ENCODE data around the gene ARSG.

The ARSG gene

GRCh38 chr17:68379692-68380677 is 88.7 kb downstream of the ARSG start:
- DNase-seq: no peak

- DNase-seq: no peak
These were observed 90.0 kb downstream of the ARSG start for GRCh38 chr17:68381076-68381900.

GRCh38 chr17:68382582-68383085 is 91.3 kb downstream of the ARSG start:
- DNase-seq: no peak

- no peak for DNase-seq
These were observed 91.8 kb downstream of the ARSG start for GRCh38 chr17:68383120-68383442.

DNA sequence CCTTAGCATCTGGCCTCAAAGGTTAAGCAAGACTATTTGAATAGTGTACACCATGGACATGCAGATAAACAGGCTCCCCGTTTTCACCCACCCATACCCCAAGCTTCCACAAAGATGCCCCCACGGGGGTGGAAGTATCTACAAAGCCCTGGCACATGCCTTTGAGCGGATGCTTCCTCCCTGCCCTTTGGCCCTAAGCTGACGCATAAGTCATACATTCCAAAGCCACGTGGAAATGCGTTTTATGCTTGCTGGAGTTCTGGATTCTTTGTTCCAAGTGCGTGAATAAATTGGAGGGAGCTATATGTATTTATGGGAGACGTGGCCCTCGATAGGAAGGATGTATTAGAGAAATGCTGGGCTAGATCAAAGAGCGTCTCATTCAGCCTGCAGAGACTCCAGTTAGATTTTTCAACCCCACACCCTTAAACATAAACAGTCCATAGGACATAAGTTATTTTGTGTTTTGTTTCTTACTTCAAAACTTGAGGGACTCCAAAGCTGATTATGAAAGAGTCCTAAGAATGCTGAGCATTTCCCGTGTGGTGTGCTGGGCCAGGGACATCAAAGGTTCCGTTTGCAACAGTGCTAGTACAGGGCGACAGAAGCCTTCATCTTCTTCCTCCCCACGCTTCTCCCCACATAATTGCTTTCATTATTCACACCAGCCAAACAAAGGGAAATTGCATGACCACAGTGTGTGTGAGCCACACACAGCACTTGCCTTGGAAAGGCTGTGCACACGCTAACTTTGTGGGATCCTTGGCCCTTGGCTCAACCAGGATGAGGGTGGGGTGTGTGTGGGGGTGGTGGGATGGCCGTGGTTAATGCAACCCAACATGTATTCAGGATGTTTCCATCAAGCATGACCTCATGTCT is 92.4 kb downstream of the ARSG start:
- DNase-seq: no peak

DNA sequence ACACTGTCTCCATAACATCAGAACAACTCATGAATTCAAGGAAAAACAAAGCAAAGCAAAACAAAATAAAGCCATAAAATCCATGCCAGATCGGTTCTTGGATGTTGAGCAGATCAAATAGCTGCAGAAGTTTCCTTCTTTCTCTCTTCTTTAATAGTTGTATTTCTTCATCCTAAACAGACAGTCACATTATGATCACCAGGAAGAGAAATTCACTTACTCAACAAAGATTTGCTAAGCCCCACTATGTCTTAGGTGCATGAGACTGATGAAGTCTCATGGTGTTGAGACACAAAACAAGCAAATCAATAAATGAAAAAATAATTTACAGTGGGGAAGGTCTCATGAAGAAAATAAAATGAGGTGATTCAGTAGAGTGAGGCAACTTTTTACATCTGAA is 93.2 kb downstream of the ARSG start:
- DNase-seq: no peak

DNA sequence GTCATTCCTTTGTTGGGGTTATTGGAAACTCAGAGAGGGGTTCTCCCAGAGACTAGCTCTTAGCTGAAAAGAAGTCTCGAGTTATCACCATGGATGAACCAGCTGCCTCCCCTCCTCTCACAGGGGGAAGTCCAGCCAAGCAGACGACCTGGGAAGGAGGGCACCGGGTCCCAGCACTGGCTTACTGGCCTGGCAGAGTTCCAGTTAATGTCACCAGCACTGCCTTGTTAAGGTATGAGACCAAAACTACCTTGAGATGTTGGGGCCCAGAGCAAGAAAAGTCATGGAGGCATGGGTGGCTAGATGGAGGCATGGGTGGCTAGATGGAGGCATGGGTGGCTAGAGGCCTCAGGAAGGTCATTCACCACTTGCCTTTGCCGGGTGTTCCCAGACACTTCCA is 93.6 kb downstream of the ARSG start:
- no peak for DNase-seq

GRCh38 chr17:68385490-68386215 is 94.4 kb downstream of the ARSG start:
- no peak for DNase-seq

GRCh38 chr17:68387435-68388218 is 96.3 kb downstream of the ARSG start:
- no peak for DNase-seq

GRCh38 chr17:68389041-68389440 is 97.7 kb downstream of the ARSG start:
- DNase-seq: no peak

DNA sequence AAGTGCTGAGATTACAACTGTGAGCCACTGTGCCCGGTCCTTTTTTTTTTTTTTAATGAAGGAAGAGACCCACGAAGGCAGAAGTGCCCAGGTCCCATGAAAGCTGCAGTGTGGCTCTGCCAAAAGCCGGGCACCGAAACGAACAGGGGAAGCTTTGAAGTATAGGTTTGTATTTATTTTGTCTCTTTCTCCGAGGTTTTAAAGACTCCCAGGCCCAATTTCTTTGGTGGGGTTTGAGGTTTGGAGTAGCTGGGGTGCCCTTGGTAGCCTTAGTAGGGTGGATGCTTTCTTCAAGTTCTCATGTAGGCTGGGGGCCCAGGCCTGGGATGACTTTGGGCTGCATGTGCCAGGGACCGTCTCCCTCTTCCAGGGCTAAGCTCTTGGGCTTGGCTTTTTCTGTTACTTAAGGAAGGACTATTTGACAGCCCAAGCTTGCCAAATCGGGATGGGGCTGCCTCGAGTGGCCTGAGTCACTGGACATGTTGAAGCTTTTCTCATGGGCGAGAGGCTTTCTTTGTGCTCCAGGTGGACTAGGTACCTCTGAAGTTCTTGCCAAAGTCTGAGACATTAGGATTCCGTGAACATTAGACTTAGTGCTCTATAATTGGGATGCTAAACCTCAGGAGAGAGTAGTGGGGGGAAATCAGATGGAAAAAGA is 99.7 kb downstream of the ARSG start:
- no peak for DNase-seq

DNA sequence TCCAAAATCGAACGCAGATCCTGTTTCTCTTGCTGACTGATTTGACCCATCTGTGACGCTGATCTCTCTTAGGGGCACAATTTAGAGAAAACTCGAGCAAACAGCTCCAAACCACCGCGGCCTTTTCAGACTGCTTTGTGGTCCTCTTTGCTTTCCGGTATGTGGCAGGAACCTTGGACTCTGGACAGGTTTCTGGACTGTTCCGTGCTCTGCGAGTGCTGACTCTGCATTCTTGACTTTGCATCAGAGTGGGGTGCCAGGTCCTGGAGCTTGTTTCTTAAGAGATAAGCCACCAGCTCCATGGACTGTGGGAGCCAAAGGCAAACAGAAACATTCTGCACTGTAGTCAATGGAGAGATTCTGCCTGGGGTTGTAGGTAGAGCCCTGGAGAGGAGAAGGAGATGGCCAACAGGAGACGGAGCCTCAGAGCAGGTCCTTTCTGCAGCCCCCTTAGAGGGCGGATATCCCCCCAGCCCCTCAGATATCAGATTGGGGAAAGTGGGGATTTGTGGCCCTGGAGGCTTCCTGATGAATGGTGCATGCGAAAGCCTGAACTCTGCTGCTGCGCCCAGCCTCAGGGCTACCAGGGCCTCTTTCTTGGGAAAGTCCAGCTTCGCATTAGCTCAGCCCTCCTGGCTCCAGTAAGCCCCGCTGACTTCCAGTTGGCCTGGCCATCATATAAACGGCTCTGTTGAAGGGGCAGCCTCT is 100.4 kb downstream of the ARSG start:
- DNase-seq: no peak

- DNase-seq: no peak
These were observed 103.5 kb downstream of the ARSG start for GRCh38 chr17:68394608-68395331.

DNA sequence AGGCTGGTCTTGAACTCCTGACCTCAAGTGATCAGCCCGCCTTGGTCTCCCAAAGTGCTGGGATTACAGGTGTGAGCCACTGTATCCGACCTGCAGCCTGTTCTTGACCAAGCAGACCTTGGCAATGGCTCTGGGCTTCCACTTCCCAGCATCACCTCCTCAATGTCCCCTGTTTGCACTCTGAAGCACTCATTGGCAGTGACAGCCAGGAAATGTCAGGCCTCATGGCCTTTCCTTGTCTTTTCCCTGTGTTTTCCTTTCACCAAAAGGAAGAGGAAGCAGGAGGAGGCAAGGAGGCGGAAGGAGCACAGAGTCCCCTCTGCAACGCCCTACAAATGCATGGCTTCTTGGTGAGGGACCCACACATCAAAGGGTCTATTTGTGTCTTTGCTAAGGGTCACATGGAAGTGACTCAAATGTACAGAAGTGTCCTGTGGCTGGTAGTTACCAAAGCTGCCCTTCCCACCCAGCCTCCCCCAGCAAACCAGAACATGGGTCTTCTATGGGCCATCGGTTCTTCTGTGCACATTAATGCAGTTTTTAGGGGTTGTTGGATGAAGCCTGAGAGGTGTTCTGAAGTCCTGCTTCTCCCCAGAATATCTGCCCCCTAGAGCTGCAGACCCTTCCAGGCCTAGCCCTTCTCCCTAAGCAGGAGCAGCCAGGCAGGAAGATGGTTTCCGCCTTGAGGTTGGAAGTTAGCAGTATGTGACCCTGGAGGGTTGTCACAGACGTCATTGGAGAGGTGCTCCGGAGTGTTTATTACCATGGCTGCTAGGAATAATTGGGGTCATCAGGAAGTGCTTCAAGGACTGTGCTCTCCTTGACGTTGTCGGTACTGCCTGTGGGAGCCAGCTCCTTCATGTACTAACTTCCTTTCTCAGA is 105.2 kb downstream of the ARSG start:
- no peak for DNase-seq

DNA sequence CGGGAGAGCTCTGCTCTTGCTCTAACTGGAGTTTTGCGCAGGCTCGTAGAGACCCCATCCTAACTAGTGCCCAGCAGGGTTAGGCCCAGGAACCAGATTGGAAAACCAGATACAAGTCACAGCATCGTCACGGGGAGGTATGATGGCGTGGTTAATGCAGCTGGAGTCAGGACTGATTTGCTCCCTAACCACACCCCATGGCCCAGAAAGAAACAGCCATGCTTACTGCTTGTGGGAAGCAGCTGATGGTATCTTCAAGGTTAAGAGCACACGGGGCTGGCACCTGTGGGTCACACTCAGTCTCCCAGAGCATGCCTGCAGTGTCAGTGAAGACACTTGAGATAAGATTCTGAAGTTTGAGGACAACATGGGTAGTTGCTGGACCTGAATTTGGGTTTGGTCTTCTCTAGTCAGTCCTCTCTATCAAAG is 105.8 kb downstream of the ARSG start:
- DNase-seq: no peak

DNA sequence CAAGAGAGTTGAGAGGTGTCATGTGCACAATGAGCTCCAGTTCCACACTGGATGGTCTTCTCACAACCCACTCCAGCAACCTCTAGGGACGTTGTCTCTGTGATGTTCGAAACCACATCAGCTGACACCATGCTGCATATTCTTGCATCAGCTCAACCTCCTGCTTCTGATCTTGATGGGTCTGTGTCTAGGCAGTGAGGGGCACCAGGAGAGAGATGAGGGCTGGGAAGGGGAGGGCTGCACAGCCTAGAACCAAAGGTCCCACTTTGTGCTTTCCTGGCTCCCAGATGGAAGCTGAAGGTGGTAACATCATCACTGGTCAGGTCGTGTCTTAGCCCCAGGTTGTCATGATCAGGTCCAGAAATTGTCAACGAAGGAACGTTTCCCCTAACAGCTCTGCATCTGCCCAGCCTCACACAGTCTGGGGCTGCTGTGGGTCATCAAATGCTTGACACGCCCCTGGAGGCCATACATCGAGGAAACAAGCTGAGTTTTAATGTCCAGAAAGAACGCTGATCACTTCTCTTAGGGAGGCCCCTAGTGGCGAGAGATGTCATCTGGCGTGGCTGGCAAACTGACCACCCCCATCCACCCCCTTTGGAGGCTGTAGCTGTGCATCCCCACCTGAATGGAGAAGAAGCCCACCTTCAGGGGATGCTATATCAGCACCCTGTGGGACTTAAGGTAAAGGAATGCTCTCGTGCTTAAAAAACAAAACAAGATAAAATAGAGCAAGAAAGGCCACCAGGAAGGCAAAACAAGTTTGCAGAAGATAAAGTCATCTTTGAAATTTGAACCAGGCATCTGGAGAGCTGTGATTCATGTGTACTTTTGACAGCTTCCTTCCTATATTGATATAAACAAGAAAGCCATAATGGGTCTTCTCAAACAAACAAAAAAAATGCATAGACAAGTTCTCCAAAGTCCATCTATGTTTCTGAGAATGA is 107.7 kb downstream of the ARSG start:
- DNase-seq: peak; percentile 32

Data from NCI-H774 (cell line).